HUES6 (cell line): ENCODE data around the gene UBAP2.
"Not testable (repeated sequence)": the region's sequence is repeated elsewhere in the genome, so short reads cannot be mapped to it uniquely, and the experiment has no call there.

Experiments
- H3K27ac ChIP-seq: 2 replicates; pipeline ENCODE4 v1.7.0; 2013; ENCODE audit warnings: low read depth, mild to moderate bottlenecking, low read length, inconsistent platforms
- H3K27me3 ChIP-seq: 2 replicates; pipeline ENCODE4 v1.6.1; 2013; ENCODE audit warnings: low read length; ENCODE audit not compliant: control insufficient read depth, insufficient read depth
- H3K36me3 ChIP-seq: 2 replicates; pipeline ENCODE4 v1.6.1; 2013; ENCODE audit warnings: low read length; ENCODE audit not compliant: control insufficient read depth, insufficient read depth
- H3K4me1 ChIP-seq: 2 replicates; pipeline ENCODE4 v1.6.1; 2013; ENCODE audit warnings: low read length; ENCODE audit not compliant: control insufficient read depth, insufficient read depth
- H3K4me3 ChIP-seq: 2 replicates; pipeline ENCODE4 v1.5.1; 2013; ENCODE audit warnings: low read depth, low read length
- H3K9ac ChIP-seq: one replicate; pipeline ENCODE4 v1.6.1; 2013; ENCODE audit warnings: mild to moderate bottlenecking, low read length
- H3K9me3 ChIP-seq: 2 replicates; pipeline ENCODE4 v1.6.1; 2013; ENCODE audit warnings: low read depth, low read length; ENCODE audit not compliant: control insufficient read depth, insufficient read depth

UBAP2 gene

GRCh38 chr9:34045903-34046302 is 2.8 kb downstream of the UBAP2 start:
- Histone ChIP-seq H3K27ac (no peak overlapping the region), H3K4me3 (0 out of 2 replicates have a peak overlapping the region, but pooled peaks have one; percentile 1), H3K9ac (no peak overlapping the region), H3K27me3 (no peaks in the 10 kb centered on the region), H3K36me3 (peaks cover 22% of the 10 kb centered on the region), H3K4me1 (peaks cover 17% of the 10 kb centered on the region), H3K9me3 (peaks cover 2% of the 10 kb centered on the region; the same call in 1 of the 2 replicates)

GRCh38 chr9:34042074-34042473 is 6.6 kb downstream of the UBAP2 start:
- not testable (repeated sequence) for H3K27me3 ChIP-seq, H3K9me3 ChIP-seq, H3K9ac ChIP-seq, H3K4me1 ChIP-seq, H3K4me3 ChIP-seq, H3K27ac ChIP-seq
- H3K36me3 ChIP-seq, result peaks cover 36% of the 10 kb centered on the region

GRCh38 chr9:34038851-34039250 is 9.8 kb downstream of the UBAP2 start:
- not testable (repeated sequence) for H3K27ac ChIP-seq, H3K4me3 ChIP-seq, H3K4me1 ChIP-seq, H3K9me3 ChIP-seq, H3K27me3 ChIP-seq, H3K9ac ChIP-seq
- peaks cover 36% of the 10 kb centered on the region for H3K36me3 ChIP-seq

GRCh38 chr9:34037626-34038025 is 11.1 kb downstream of the UBAP2 start:
- Histone ChIP-seq H3K27me3 (no peaks in the 10 kb centered on the region), H3K4me1 (no peaks in the 10 kb centered on the region), H3K27ac (no peak overlapping the region), H3K4me3 (no peak overlapping the region), H3K36me3 (peaks cover 27% of the 10 kb centered on the region), H3K9ac (no peak overlapping the region), H3K9me3 (peaks cover 8% of the 10 kb centered on the region)

- no peaks in the 10 kb centered on the region for H3K4me1 ChIP-seq
- peaks cover 18% of the 10 kb centered on the region for H3K36me3 ChIP-seq
- H3K9me3 ChIP-seq, result peaks cover 8% of the 10 kb centered on the region
- H3K27me3 ChIP-seq, result no peaks in the 10 kb centered on the region
- no peak overlapping the region for H3K27ac ChIP-seq
- H3K9ac ChIP-seq, result no peak overlapping the region
- H3K4me3 ChIP-seq, result no peak overlapping the region
Measured at GRCh38 chr9:34036625-34037024, 12.1 kb downstream of the UBAP2 start.

GRCh38 chr9:34035656-34036055 is 13.0 kb downstream of the UBAP2 start:
- Histone ChIP-seq H3K27ac (no peak overlapping the region), H3K9ac (no peak overlapping the region), H3K4me1 (no peaks in the 10 kb centered on the region), H3K27me3 (no peaks in the 10 kb centered on the region), H3K9me3 (peaks cover 4% of the 10 kb centered on the region), H3K4me3 (no peak overlapping the region), H3K36me3 (peaks cover 11% of the 10 kb centered on the region)

- Histone ChIP-seq H3K9ac (no peak overlapping the region), H3K36me3 (peaks cover 5% of the 10 kb centered on the region; the same call in 1 of the 2 replicates), H3K4me3 (no peak overlapping the region), H3K4me1 (no peaks in the 10 kb centered on the region), H3K27me3 (no peaks in the 10 kb centered on the region), H3K27ac (no peak overlapping the region), H3K9me3 (no peaks in the 10 kb centered on the region)
Measured at GRCh38 chr9:34034698-34035065, 14.0 kb downstream of the UBAP2 start.

- no peaks in the 10 kb centered on the region for H3K4me1 ChIP-seq
- H3K9ac ChIP-seq, result no peak overlapping the region
- no peak overlapping the region for H3K27ac ChIP-seq
- H3K27me3 ChIP-seq, result no peaks in the 10 kb centered on the region
- H3K4me3 ChIP-seq, result no peak overlapping the region
- H3K36me3 ChIP-seq, result peaks cover 15% of the 10 kb centered on the region
- no peaks in the 10 kb centered on the region for H3K9me3 ChIP-seq
Measured at GRCh38 chr9:34032631-34033030, 16.1 kb downstream of the UBAP2 start.

GRCh38 chr9:34027845-34028574 is 20.7 kb downstream of the UBAP2 start:
- Histone ChIP-seq H3K9me3 (no peaks in the 10 kb centered on the region), H3K27ac (no peak overlapping the region), H3K4me3 (no peak overlapping the region), H3K36me3 (peaks cover 12% of the 10 kb centered on the region), H3K9ac (no peak overlapping the region), H3K4me1 (no peaks in the 10 kb centered on the region), H3K27me3 (no peaks in the 10 kb centered on the region)

- Histone ChIP-seq H3K9me3 (no peaks in the 10 kb centered on the region), H3K27me3 (no peaks in the 10 kb centered on the region), H3K9ac (no peak overlapping the region), H3K4me1 (no peaks in the 10 kb centered on the region), H3K27ac (no peak overlapping the region), H3K4me3 (no peak overlapping the region), H3K36me3 (peaks cover 12% of the 10 kb centered on the region)
Measured at GRCh38 chr9:34025811-34026210, 22.9 kb downstream of the UBAP2 start.

- H3K4me1 ChIP-seq, result no peaks in the 10 kb centered on the region
- H3K4me3 ChIP-seq, result no peak overlapping the region
- no peaks in the 10 kb centered on the region for H3K9me3 ChIP-seq
- no peak overlapping the region for H3K27ac ChIP-seq
- H3K36me3 ChIP-seq, result peaks cover 12% of the 10 kb centered on the region
- no peak overlapping the region for H3K9ac ChIP-seq
- no peaks in the 10 kb centered on the region for H3K27me3 ChIP-seq
Measured at GRCh38 chr9:34025062-34025461, 23.6 kb downstream of the UBAP2 start.
